HG02759 (cell line): ENCODE measurements around the gene CNKSR3.

ENCODE experiments used
- ATAC-seq: cut with Tn5 transposase; IDR thresholded peaks from one replicate; pipeline ENCODE4 v1.9.1; 2021; ENCODE audit warnings: mild to moderate bottlenecking, moderate library complexity; ENCODE audit not compliant: unreplicated experiment

The CNKSR3 gene

GRCh38 chr6:154458565-154459470 is 51.7 kb downstream of the CNKSR3 start:
- ATAC-seq = no peak

- no peak for ATAC-seq
Observed at GRCh38 chr6:154457881-154458284, 52.6 kb downstream of the CNKSR3 start.

GRCh38 chr6:154457046-154457713 is 53.3 kb downstream of the CNKSR3 start:
- ATAC-seq = no peak

GRCh38 chr6:154453329-154453728 is 57.2 kb downstream of the CNKSR3 start:
- ATAC-seq = no peak

GRCh38 chr6:154450498-154450897 is 60.0 kb downstream of the CNKSR3 start:
- ATAC-seq = no peak

- no peak for ATAC-seq
Observed at GRCh38 chr6:154448448-154449096, 61.9 kb downstream of the CNKSR3 start.

- no peak for ATAC-seq
Observed at GRCh38 chr6:154447954-154448353, 62.5 kb downstream of the CNKSR3 start.

GRCh38 chr6:154446984-154447383 is 63.5 kb downstream of the CNKSR3 start:
- no peak for ATAC-seq

GRCh38 chr6:154445417-154445816 is 65.1 kb downstream of the CNKSR3 start:
- ATAC-seq = no peak

- peak; percentile 32 for ATAC-seq
Observed at GRCh38 chr6:154441995-154442310, 68.5 kb downstream of the CNKSR3 start.

- ATAC-seq = no peak
Observed at GRCh38 chr6:154440422-154441043, 70.0 kb downstream of the CNKSR3 start.

GRCh38 chr6:154440022-154440421 is 70.5 kb downstream of the CNKSR3 start:
- no peak for ATAC-seq

GRCh38 chr6:154438882-154439415 is 71.5 kb downstream of the CNKSR3 start:
- no peak for ATAC-seq

- ATAC-seq = no peak
Observed at GRCh38 chr6:154435400-154435945, 75.0 kb downstream of the CNKSR3 start.

- ATAC-seq = no peak
Observed at GRCh38 chr6:154434662-154435061, 75.8 kb downstream of the CNKSR3 start.

- no peak for ATAC-seq
Observed at GRCh38 chr6:154433477-154434241, 76.8 kb downstream of the CNKSR3 start.

- ATAC-seq = peak; percentile 40
Observed at GRCh38 chr6:154432533-154433476, 77.7 kb downstream of the CNKSR3 start.

GRCh38 chr6:154430481-154430919 is 80.0 kb downstream of the CNKSR3 start:
- ATAC-seq = peak; percentile 49

GRCh38 chr6:154429711-154430110 is 80.8 kb downstream of the CNKSR3 start:
- no peak for ATAC-seq
